B cell (primary cell): ENCODE measurements around the gene FFAR4. TPM values are rescaled to one million over a fixed set of nuclear protein-coding genes. Genes with fewer than 3 reads are reported as not detected.

Experiments used
- ATAC-seq: fragments of 200-7000 bp; cut with Tn5 transposase; one replicate; pipeline ENCODE4 v1.10.0; 2021; ENCODE audit warnings: low read depth, mild to moderate bottlenecking, moderate number of reproducible peaks, moderate library complexity
- CTCF ChIA-PET: fragments of 350-600 bp; sonication (Branson Sonifier 250); formaldehyde crosslinking; loops from one replicate; lab custom pipeline; 2021; ENCODE audit warnings: antibody characterized with exemption, inconsistent platforms; lab: Charles Lee
- POLR2A ChIA-PET: fragments of 350-600 bp; sonication (Branson Sonifier 250); formaldehyde crosslinking; loops from one replicate; lab custom pipeline; 2021; ENCODE audit warnings: antibody characterized with exemption; lab: Charles Lee
- DNase-seq: peaks from one replicate; pipeline ENCODE4 v3.0.0; 2013
- H2AFZ ChIP-seq: 2 replicates; pipeline ENCODE4 v1.6.1; 2012; ENCODE audit warnings: mild to moderate bottlenecking, low read depth, low read length; ENCODE audit not compliant: insufficient read depth, poor library complexity, severe bottlenecking
- H3K27ac ChIP-seq, 2 donors: 1 replicate in 1 of 2; 2 replicates in 1 of 2; pipeline ENCODE4 v1.5.1; 2012 to 2013; ENCODE audit warnings: low read length in 2 of 2, mild to moderate bottlenecking in 2 of 2, moderate library complexity in 1 of 2
- H3K27me3 ChIP-seq, 4 experiments: fragments of 200-600 bp in 1 of 4; sonication (generic) in 1 of 4; replicated peaks in 1 of 4; 1 replicate in 2 of 4; 2 replicates in 2 of 4; pipeline versions ENCODE4 v1.6.1 to v1.7.0; 2013 to 2016; ENCODE audit warnings: low read length in 3 of 4, mild to moderate bottlenecking in 2 of 4, mixed read lengths in 1 of 4, moderate library complexity in 1 of 4; ENCODE audit not compliant: insufficient read depth in 4 of 4, control insufficient read depth in 3 of 4; ENCODE audit errors: control extremely low read depth in 1 of 4
- H3K36me3 ChIP-seq, 2 experiments: replicated peaks in 1 of 2; 1 replicate in 1 of 2; 2 replicates in 1 of 2; pipeline versions ENCODE4 v1.6.1 to v1.7.1; 2013; ENCODE audit warnings: low read length in 1 of 2; ENCODE audit not compliant: insufficient read depth in 2 of 2, control insufficient read depth in 1 of 2; ENCODE audit errors: control extremely low read depth in 1 of 2, extremely low read depth in 1 of 2
- H3K4me1 ChIP-seq, 2 donors: fragments of 200-600 bp in 1 of 2; sonication (generic) in 1 of 2; 1 replicate in 1 of 2; 2 replicates in 1 of 2; pipeline versions ENCODE4 v1.5.1 to v1.6.1; 2013 to 2017; ENCODE audit warnings: low read length in 2 of 2; ENCODE audit not compliant: control insufficient read depth in 2 of 2, insufficient read depth in 2 of 2
- H3K4me2 ChIP-seq: replicated peaks from 2 replicates; pipeline ENCODE3; 2012; ENCODE audit warnings: mild to moderate bottlenecking, low read depth, low read length; ENCODE audit not compliant: poor library complexity, severe bottlenecking
- H3K4me3 ChIP-seq, 5 experiments: fragments of 200-600 bp in 1 of 5; sonication (generic) in 1 of 5; 1 replicate in 3 of 5; 2 replicates in 2 of 5; pipeline versions ENCODE4 v1.5.1 to v1.7.0; 2011 to 2016; ENCODE audit warnings: low read length in 4 of 5, mild to moderate bottlenecking in 4 of 5, low read depth in 2 of 5, control low read depth in 1 of 5, moderate library complexity in 1 of 5; ENCODE audit not compliant: insufficient read depth in 1 of 5; ENCODE audit errors: control extremely low read depth in 1 of 5, extremely low read depth in 1 of 5
- H3K79me2 ChIP-seq: fragments of 200-600 bp; sonication (generic); one replicate; pipeline ENCODE4 v1.6.0; 2016; ENCODE audit warnings: low read length; ENCODE audit not compliant: control insufficient read depth, insufficient read depth
- H3K9ac ChIP-seq: fragments of 200-600 bp; sonication (generic); 2 replicates; pipeline ENCODE4 v1.6.1; 2017; ENCODE audit warnings: mild to moderate bottlenecking, low read length, moderate library complexity
- H3K9me3 ChIP-seq, 3 donors: one replicate each; pipeline versions ENCODE4 v1.6.1 to v1.7.1; 2013; ENCODE audit warnings: low read length in 2 of 3; ENCODE audit not compliant: control insufficient read depth in 2 of 3, insufficient read depth in 1 of 3; ENCODE audit errors: control extremely low read depth in 1 of 3
- H4K20me1 ChIP-seq: 2 replicates; pipeline ENCODE4 v1.6.0; 2012; ENCODE audit warnings: mild to moderate bottlenecking, low read length; ENCODE audit not compliant: insufficient read depth, control insufficient read depth, poor library complexity, severe bottlenecking
- H3K27ac Mint-ChIP-seq: one replicate; pipeline ENCODE4 v1.8.0; 2021; ENCODE audit warnings: mixed read lengths
- H3K27me3 Mint-ChIP-seq: one replicate; pipeline ENCODE4 v1.8.0; 2021; ENCODE audit warnings: mixed read lengths
- H3K4me1 Mint-ChIP-seq: one replicate; pipeline ENCODE4 v1.8.0; 2021; ENCODE audit warnings: mixed read lengths
- H3K4me3 Mint-ChIP-seq: one replicate; pipeline ENCODE4 v1.8.0; 2021; ENCODE audit warnings: mixed read lengths
- H3K9me3 Mint-ChIP-seq: one replicate; pipeline ENCODE4 v1.8.0; 2022; ENCODE audit warnings: mixed read lengths; ENCODE audit not compliant: insufficient read depth
- EZH2 ChIP-seq: IDR thresholded peaks from 2 replicates; pipeline ENCODE4 v1.6.1; 2012; ENCODE audit warnings: borderline replicate concordance, low read depth, mild to moderate bottlenecking, moderate library complexity, low read length; ENCODE audit not compliant: insufficient read depth, poor library complexity, severe bottlenecking
- WGBS: methylation state at CpG from one replicate; pipeline ENCODE4 v1.1.5; 2013; ENCODE audit warnings: missing lambda C conversion rate; ENCODE audit not compliant: insufficient coverage; 5-methylcytosine and 5-hydroxymethylcytosine counted together
- intact Hi-C: fragments of 100-400 bp; cut with micrococcal nuclease; formaldehyde crosslinking; loops from one replicate; pipeline ENCODE4 v1.10.0; 2022
- polyA plus RNA-seq: library from polyadenylated mRNA; depleted of rRNA; stranded (reverse); fragments of >200 nt; gene quantifications from 2 replicates; pipeline ENCODE4 v1.2.3, GENCODE V29; 2012
- total RNA-seq, 2 donors: library from RNA; stranded (reverse); fragments of 120-200 nt in 1 of 2; gene quantifications; 1 replicate in 1 of 2; 2 replicates in 1 of 2; pipeline versions ENCODE4 v1.2.3 to v1.2.4, GENCODE V29; 2013 to 2022
- TF ChIP-seq, protein P1 (sequence below): fragments of 200-600 bp; IDR thresholded peaks from one replicate; pipeline ENCODE4 v1.8.0; 2022; ENCODE audit warnings: antibody characterized with exemption, mild to moderate bottlenecking

The FFAR4 gene
- total and polyA plus RNA-seq, 2 donors (not counting 1 experiment from before 2014, with no cell fraction given), result not detected

DNA sequence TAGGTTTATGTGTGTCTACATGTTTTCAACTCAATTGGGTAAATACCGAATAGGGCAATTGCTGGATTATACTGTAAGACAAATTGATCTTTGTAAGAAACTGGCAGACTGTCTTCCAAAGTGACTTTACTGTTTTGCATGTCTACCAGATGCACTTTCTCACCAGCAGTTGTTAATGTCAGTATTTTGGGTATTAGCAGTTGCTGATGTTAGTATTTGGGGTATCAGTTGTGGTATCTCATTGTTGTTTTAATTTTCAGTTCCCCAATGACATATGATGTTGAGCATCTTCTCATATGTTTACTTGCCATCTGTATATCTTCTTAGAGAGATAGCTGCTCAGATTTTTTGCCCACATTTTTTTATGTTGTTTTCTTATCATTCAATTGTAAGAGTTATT, 56.5 kb downstream of the FFAR4 start:
- H3K4me2 ChIP-seq, result no peak overlapping the region
- TF ChIP-seq, protein P1, sequence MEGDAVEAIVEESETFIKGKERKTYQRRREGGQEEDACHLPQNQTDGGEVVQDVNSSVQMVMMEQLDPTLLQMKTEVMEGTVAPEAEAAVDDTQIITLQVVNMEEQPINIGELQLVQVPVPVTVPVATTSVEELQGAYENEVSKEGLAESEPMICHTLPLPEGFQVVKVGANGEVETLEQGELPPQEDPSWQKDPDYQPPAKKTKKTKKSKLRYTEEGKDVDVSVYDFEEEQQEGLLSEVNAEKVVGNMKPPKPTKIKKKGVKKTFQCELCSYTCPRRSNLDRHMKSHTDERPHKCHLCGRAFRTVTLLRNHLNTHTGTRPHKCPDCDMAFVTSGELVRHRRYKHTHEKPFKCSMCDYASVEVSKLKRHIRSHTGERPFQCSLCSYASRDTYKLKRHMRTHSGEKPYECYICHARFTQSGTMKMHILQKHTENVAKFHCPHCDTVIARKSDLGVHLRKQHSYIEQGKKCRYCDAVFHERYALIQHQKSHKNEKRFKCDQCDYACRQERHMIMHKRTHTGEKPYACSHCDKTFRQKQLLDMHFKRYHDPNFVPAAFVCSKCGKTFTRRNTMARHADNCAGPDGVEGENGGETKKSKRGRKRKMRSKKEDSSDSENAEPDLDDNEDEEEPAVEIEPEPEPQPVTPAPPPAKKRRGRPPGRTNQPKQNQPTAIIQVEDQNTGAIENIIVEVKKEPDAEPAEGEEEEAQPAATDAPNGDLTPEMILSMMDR, result no peak
- no peak for TF ChIP-seq EZH2
- DNase-seq (no peak), ATAC-seq (no peak)
- H3K9me3 ChIP-seq, result no peaks in the 10 kb centered on the region
- H3K4me3 ChIP-seq, result no peak overlapping the region
- H4K20me1 ChIP-seq, result no peaks in the 10 kb centered on the region
- no peaks in the 10 kb centered on the region for H3K4me1 Mint-ChIP-seq
- H3K27ac ChIP-seq, result no peak overlapping the region
- no peaks in the 10 kb centered on the region for H3K4me1 ChIP-seq
- H3K9me3 Mint-ChIP-seq, result no peaks in the 10 kb centered on the region
- ChIA-PET CTCF (no interaction called here), POLR2A (no interaction called here)
- H3K9ac ChIP-seq, result no peak overlapping the region
- H3K4me3 Mint-ChIP-seq, result no peak overlapping the region
- no peaks in the 10 kb centered on the region for H3K36me3 ChIP-seq
- peaks cover 0 to 5% (median 0%) of the 10 kb centered on the region in 4 experiments for H3K27me3 ChIP-seq
- H2AFZ ChIP-seq, result no peak overlapping the region
- 100% methylated on average over 1 of the region's 1 CpG for WGBS
- H3K27ac Mint-ChIP-seq, result no peak overlapping the region
- H3K79me2 ChIP-seq, result no peaks in the 10 kb centered on the region
- intact Hi-C loops, result no loop called here
- peaks cover 13% of the 10 kb centered on the region for H3K27me3 Mint-ChIP-seq

- POLR2A ChIA-PET, result no interaction called here
- Histone ChIP-seq H3K36me3 (no peaks in the 10 kb centered on the region), H2AFZ (no peak overlapping the region), H3K4me2 (no peak overlapping the region), H3K9ac (no peak overlapping the region), H3K4me1 (no peaks in the 10 kb centered on the region), H3K4me3 (no peak overlapping the region), H3K27me3 (peaks cover 0 to 5% (median 1%) of the 10 kb centered on the region in 4 experiments), H3K9me3 (no peaks in the 10 kb centered on the region), H4K20me1 (no peaks in the 10 kb centered on the region), H3K79me2 (no peaks in the 10 kb centered on the region), H3K27ac (no peak overlapping the region)
- no peaks in the 10 kb centered on the region for H3K4me1 Mint-ChIP-seq
- TF ChIP-seq, protein P1, result no peak
- no peak for TF ChIP-seq EZH2
- intact Hi-C loops, result no loop called here
- no peak overlapping the region for H3K27ac Mint-ChIP-seq
- DNase-seq (no peak), ATAC-seq (no peak)
- H3K4me3 Mint-ChIP-seq, result no peak overlapping the region
- no peaks in the 10 kb centered on the region for H3K9me3 Mint-ChIP-seq
- H3K27me3 Mint-ChIP-seq, result peaks cover 39% of the 10 kb centered on the region
- CTCF ChIA-PET, result no interaction called here
- WGBS, result 87% methylated on average over 4 of the region's 4 CpGs
These were observed 62.4 kb downstream of the FFAR4 start for GRCh38 chr10:93628858-93629257.
